Esophagus mucosa (tissue), 1 donor: ENCODE measurements around the gene PLXND1. TPM values are rescaled to one million over a fixed set of nuclear protein-coding genes. Genes with fewer than 3 reads are reported as not detected.
"Not testable (repeated sequence)": the region's sequence is repeated elsewhere in the genome, so short reads cannot be mapped to it uniquely, and the experiment has no call there.

Experiments used
- ATAC-seq: fragments of 200-7000 bp; cut with Tn5 transposase; one replicate; pipeline ENCODE4 v1.9.1; 2020
- total RNA-seq: library from RNA; stranded (reverse); gene quantifications from one replicate; pipeline ENCODE4 v1.2.4, GENCODE V29; 2023
- donor health status: DM: yes; HTN: yes; CAD: no.

The PLXND1 gene
- total RNA-seq, 1 donor from 2014 or later = 15.8 TPM

DNA sequence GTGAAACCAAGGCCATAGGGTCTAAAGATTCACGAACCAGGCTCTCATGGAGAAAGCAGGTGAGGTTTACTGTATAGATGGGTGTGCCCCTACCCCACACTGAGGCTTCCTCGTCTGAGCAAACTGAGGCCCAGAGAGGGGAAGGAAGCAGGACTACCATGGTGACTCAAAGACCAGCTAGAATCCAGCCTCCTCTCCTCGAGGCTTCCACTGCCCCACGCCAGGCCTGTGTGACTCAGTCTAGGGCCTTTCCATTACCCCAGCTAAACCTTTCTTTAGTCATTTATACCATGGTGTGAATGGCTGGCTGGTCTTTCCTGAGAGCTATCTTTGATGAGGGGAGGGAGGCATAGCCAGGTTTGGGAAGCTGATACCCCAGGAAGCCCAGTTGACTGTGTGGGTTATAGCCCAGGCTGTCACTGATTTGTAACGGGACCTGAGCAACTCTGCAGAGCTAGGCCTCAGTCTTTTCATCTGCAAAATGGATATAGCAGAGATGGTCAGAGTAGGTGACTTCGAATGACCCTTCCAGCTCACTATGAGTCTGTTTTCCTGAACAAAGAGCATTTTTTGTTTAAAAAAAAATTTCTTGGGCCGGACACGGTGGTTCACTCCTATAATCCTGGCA, 81.0 kb downstream of the PLXND1 start:
- peak; percentile 64 for ATAC-seq

DNA sequence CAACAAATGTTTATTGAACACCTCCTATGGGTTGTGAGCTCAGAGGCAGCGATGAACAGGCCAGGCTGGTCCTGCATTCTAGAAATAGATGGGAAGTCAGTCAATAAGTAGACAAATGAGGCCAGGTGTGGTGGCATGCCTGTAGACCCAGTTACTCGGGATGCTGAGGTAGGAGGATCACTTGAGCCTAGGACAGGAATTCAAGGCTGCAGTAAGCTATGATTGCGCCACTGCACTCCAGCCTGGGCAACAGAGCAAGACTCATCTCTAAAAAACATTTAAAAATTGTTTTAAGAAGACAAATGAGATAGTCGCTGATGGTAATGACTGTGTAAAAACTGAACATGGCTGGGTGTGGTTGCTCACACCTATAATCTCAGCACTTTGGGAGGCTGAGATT, 82.4 kb downstream of the PLXND1 start:
- no peak for ATAC-seq

DNA sequence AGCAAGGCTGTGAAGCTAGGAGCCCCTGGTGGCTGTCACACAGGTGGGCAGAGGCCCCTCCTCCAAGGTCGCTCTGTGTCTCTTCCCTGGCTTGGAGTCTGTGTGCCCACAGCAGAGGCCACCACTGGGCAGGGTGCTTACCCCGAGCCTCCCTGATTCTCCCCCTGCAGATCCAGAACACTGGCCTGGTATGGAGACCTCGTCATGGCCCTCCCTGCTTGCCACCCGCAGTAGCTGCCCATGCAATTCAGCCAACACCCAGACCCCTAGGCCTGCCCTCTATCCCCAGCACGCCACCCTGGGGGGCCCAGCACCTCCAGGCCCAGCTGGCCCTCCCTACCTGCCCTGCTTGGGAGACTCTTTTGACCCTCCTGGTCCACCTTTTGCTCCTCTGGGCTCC, 83.5 kb downstream of the PLXND1 start:
- ATAC-seq = no peak

DNA sequence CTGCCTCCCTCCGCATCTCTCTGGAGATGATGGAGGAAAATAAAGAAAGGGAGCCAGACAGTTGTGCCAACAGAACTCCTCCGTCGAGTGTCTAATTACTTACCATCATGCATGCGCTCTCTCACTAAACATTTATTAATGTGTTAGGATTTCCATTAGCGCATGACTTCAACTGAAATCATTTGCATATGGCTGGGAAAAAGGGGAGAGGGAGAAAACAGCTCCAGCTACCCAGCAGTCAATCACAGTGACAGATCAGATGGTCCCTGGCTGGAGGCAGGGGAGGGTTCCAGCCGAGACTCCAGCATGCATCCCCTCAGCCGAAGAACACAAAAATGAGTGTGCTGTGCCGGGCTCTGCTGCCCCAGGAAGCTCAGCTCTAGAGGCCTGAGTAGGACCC, 84.9 kb downstream of the PLXND1 start:
- no peak for ATAC-seq

- ATAC-seq = no peak
Observed at GRCh38 chr3:129520960-129521359, 85.5 kb downstream of the PLXND1 start.

DNA sequence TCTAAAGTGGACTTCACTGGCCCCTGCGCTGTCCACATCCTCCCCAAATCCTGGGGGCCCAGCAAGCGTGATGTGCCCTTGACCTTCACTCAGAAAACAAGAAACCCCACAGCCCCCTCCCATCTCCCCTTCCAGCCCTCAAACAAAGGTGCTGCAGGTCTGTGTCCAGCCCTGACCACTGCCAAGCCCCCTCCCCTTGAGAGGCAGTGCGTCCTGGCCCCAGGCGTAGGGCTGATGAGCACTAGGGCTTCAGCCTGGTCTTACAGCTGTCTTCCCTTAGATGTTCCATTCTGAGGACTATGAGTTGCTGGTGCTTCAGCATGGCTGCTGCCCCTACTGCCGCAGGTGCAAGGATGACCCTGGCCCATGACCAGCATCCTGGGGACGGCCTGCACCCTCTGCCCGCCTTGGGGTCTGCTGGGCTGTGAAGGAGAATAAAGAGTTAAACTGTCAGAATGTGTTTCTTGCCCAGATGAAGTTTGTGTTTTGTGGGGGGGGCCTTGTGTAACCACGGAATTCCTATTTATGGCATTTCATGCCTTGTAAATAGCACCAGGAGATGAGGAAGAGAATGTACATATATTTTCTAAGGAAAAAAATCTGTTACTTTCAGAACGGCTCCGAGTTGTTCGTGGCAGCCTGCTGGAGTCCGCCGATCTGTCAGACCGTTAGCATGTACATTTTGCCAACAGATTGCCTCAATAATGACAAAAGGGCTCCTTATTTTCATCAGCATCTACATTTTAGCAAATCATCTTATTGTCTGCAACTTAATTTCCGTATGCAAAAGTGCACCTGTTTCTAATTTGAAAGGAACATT, 86.4 kb downstream of the PLXND1 start:
- ATAC-seq = no peak

DNA sequence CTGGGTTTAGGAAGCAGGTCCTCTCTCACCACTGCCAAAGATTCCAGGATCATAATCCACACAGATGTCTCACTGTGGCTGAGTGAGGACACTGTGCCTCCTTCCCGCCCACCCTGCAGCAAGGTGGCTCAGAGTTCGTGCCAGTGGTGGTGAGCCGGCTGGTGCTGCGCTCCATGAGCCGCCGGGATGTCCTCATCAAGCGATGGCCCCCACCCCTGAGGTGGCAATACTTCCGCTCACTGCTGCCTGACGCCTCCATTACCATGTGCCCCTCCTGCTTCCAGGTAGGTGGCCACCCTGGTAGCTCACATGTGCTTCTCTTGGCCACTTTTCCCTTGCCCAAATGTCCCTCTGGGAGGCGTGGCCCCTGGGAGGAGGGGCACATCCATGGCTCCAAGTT, 87.0 kb downstream of the PLXND1 start:
- no peak for ATAC-seq

GRCh38 chr3:129518581-129518980, 87.9 kb downstream of the PLXND1 start:
- no peak for ATAC-seq

DNA sequence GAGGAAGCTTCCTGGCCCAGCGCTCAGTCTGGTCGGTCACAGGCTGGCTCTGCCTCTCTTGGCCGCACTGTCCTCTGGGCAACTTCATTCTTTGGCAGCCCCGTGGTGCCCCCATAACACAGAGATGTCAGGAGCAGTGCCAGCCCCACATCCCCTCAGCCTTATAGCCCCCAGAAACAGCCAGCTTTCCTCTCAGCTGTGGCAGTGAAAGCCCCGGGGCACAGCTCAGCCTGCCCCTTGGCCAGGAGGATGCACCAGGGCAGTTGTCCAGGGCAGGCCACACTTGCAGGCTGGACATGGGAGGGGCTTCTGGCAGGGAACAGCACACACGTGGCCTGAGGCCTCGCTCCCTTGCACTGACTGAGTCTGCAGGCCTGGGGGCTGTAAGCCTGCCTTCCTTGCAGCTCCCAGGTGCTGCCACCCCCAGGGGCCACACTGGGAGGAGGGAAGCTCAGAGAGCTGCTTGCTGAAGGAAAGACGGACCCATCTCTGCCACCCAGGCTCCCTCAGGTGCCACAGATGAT, 88.4 kb downstream of the PLXND1 start:
- ATAC-seq = no peak

DNA sequence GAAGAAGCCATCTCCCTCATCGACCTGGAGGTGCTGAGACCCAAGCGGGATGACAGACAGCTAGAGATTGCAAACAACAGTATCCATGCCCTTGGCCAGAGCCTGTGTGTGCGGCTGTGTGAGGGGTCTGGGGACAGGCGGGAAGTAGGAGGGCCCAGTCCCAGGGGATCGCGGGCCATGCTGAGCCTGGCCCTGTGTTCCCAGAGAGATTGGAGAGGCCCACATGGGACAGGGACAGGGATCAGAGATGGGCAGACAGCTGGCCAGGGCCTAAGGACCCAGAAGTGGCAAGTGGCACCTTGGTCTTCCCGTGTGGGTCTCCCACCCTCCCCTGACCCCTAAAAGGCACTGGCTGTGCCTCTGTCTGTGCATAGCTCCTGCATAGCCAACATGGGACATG, 89.0 kb downstream of the PLXND1 start:
- no peak for ATAC-seq

DNA sequence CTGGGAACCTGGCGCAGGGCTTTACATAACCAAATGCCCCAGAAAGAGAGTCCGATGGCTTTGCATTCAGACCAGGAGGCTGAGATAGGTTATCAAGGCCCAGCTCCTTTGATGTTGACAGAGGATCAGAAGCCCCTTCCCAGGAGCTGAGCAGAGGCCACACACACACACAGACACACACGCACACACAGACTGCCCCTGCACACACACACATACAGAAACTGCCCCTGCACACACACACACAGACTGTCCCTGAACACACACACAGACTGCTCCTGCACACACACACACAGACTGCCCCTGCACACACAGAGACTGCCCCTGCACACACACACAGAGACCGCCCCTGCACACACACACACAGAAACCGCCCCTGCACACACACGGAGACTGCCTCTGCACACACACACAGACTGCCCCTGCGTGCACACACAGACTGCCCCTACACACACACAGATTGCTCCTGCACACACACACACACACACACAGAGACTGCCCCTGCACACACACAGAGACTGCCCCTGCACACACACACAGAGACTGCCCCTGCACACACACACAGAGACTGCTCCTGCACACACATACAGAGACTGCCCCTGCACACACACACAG, 90.5 kb downstream of the PLXND1 start:
- ATAC-seq = not testable (repeated sequence)

DNA sequence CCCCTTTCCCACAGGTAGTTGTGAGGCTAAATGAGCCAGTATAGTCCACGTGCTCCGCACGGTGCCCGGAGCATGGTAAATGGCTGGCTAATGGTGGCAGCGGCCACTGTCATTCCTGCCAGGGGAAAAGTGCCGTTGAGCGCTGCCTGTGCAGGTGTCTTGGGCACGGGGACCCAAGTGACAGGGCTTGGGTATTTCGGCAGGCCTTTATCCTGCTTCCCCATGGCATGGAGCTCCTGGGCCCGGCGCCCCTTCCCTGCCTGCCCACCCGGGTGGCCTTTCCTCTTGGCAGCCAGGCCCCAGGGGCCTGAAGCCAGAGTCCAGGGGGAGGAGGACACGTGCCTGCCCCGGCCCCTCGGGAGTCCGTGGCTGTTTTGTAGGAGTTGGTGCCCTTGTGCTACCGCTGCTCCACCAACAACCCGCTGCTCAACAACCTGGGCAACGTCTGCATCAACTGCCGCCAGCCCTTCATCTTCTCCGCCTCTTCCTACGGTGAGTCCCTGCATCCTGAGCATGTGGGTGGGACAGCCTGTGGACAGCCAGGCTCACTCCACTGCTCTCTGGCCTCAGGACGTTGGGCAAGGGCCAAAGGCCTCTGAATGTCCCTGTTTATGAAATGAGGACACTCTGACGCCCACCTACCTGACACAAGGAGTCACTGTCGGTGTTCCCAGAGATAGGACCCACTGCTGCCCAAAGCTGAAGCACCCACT, 91.2 kb downstream of the PLXND1 start:
- not testable (repeated sequence) for ATAC-seq

- ATAC-seq = no peak
Observed at GRCh38 chr3:129514563-129514962, 91.9 kb downstream of the PLXND1 start.

- ATAC-seq = no peak
Observed at GRCh38 chr3:129514110-129514509, 92.4 kb downstream of the PLXND1 start.

DNA sequence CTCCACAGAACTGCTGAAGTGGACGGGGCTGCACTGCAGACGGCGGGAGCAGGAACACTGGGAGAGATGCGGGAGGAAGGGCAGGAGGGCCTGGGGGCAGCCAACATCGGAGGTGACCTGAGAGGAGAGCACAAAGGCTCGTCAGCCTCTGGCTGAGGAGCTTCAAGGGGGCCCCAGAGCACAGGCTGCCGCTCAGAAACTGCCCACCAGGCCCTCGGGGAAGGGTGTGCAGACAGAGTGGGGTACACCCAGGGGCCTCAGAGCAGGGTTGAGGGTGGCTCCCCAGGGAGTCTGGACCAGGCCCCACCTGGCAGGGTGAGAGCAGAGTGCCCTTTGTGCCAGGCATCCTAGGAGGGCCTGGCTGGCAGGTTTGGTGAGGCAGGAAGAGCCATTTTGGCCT, 92.8 kb downstream of the PLXND1 start:
- no peak for ATAC-seq

DNA sequence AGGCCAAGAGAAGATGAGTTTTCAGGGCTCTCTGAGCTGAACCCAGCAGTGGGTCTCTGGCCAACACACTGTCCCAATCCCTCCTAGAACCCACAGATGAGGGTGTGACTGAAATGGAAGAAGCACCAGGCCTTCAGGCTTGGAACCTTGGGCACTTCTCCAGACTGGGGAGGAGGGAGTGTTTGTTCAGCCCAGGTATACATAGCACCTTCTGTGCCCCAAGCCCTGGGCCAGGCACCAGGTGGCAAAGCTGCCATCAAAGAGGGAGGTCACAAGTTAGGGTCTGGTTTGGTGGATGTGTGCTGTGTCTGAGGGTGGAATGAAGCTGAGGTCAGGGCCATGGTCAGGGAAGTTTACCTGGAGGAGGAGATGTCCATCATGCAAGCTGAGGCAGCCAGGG, 93.9 kb downstream of the PLXND1 start:
- ATAC-seq = no peak

DNA sequence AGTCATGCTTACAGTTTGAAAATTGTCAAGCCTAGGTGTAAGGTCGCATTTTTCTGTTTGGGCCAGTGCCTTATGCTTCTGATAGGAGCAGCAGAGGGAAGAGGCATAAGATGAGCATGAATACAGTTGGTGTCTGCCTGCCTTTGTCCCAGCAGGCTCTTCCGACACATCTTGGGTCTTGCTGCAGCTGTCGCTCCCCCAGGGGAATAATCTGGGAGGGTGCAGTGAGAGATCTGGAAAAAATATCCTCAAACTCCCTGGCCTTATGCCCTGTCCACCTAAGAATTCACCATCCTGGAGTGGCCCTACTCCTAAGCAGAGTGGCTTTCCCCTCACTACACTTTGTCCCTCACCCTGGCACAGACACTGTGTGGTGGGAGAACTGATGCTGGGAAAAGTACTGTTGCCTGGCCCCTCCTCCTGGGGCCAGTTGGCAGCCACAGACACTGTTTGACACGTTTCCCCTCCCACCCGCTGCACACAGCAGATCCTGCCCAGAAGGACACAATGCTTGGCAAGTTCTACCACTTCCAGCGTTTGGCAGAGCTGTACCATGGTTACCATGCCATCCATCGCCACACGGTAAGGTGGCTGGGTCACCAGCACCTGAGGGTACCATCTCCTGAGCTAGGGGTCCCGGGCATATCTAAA, 99.2 kb downstream of the PLXND1 start:
- peak; percentile 30 for ATAC-seq

DNA sequence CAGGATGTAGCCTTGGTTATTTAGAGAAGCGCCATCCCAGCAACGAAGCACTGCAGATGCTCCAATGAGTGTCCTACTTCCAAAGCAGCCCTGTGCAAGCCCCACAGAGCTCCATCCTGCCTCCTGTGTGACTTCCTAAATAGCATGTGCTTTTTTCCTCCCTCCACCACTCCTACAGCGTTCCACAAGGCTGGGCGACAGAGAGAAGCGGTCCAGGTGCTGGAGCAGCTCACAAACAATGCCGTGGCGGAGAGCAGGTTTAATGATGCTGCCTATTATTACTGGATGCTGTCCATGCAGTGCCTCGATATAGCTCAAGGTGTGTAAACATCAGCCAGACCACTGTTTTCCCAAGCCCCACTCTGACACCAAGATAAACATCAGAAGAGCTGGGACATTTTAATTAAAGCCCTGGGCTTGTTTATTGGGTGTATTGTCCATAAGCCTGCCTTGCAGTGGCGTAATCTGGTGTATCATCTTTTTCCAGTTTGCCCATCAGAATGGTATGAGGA, 100.2 kb downstream of the PLXND1 start:
- no peak for ATAC-seq

GRCh38 chr3:129505341-129505740, 101.1 kb downstream of the PLXND1 start:
- ATAC-seq = no peak
